Sigmoid colon (tissue), 4 donors: Measurements from ENCODE around the gene CLN6.

Source experiments
- EP300 ChIP-seq, 4 donors: sonication (generic); formaldehyde crosslinking; IDR thresholded peaks; one replicate each; pipeline ENCODE4 v1.6.1; 2017; ENCODE audit warnings: antibody characterized with exemption in 4 of 4
- POLR2A ChIP-seq, 2 donors: fragments of 450-650 bp; IDR thresholded peaks; one replicate each; pipeline ENCODE4 v1.6.1; 2016; ENCODE audit warnings: antibody characterized with exemption in 2 of 2, mild to moderate bottlenecking in 2 of 2, moderate library complexity in 2 of 2
- POLR2AphosphoS5 ChIP-seq, 4 donors: sonication (generic); formaldehyde crosslinking; IDR thresholded peaks; one replicate each; pipeline ENCODE4 v1.6.1; 2017; ENCODE audit warnings: antibody characterized with exemption in 4 of 4
- TF ChIP-seq, protein P1 (sequence below), 4 experiments: fragments of 450-650 bp in 3 of 4; fragments of 200-600 bp in 1 of 4; IDR thresholded peaks; one replicate each; pipeline ENCODE4 v1.5.1; 2016 to 2019; ENCODE audit warnings: antibody characterized with exemption in 4 of 4, mild to moderate bottlenecking in 3 of 4, moderate library complexity in 2 of 4

DNA sequence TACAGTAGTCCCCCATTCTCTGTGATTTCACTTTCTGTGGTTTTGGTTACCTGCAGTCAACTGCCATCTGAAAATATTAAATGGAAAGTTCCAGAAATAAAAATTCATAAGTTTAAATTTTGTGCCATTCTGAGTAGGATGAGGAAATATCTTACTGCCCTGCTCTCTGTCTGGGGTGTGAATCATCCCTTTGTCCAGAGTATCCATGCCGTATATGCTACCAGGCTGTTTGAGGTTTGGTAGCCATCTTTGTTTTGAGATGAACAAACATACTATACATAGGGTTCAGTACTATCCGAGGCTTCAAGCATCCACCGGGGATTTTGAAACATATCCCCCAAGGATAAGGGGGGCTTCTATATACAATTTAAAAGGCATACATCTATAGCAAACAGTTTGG lies 31.7 kb upstream of the CLN6 start:
- TF ChIP-seq POLR2AphosphoS5 (IDR thresholded peaks at IDR 0.05) (no peak), POLR2A (IDR thresholded peaks at IDR 0.05) (no peak), EP300 (IDR thresholded peaks at IDR 0.05) (no peak)
- TF ChIP-seq, protein P1, sequence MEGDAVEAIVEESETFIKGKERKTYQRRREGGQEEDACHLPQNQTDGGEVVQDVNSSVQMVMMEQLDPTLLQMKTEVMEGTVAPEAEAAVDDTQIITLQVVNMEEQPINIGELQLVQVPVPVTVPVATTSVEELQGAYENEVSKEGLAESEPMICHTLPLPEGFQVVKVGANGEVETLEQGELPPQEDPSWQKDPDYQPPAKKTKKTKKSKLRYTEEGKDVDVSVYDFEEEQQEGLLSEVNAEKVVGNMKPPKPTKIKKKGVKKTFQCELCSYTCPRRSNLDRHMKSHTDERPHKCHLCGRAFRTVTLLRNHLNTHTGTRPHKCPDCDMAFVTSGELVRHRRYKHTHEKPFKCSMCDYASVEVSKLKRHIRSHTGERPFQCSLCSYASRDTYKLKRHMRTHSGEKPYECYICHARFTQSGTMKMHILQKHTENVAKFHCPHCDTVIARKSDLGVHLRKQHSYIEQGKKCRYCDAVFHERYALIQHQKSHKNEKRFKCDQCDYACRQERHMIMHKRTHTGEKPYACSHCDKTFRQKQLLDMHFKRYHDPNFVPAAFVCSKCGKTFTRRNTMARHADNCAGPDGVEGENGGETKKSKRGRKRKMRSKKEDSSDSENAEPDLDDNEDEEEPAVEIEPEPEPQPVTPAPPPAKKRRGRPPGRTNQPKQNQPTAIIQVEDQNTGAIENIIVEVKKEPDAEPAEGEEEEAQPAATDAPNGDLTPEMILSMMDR (IDR thresholded peaks at IDR 0.05), result no peak
